ENCODE data around the gene ZSWIM4.

- TF ChIP-seq TARDBP (IDR thresholded peaks at IDR 0.05) (no peak), FOXM1 (IDR thresholded peaks at IDR 0.05; ENCODE audit: borderline replicate concordance) (no peak), ZNF384 (IDR thresholded peaks at IDR 0.05) (no peak), SP1 (IDR thresholded peaks at IDR 0.05) (no peak), FOXK2 (IDR thresholded peaks at IDR 0.05) (no peak), ELF4 (IDR thresholded peaks at IDR 0.05) (no peak), BHLHE40 (IDR thresholded peaks at IDR 0.05; ENCODE audit: borderline replicate concordance) (no peak), LEF1 (IDR thresholded peaks at IDR 0.05; ENCODE audit: borderline replicate concordance) (no peak), NFRKB (IDR thresholded peaks at IDR 0.05) (no peak), ARNT (IDR thresholded peaks at IDR 0.05) (no peak), PKNOX1 (IDR thresholded peaks at IDR 0.05) (no peak), HDGF (IDR thresholded peaks at IDR 0.05; ENCODE audit: borderline replicate concordance) (no peak), CTBP1 (IDR thresholded peaks at IDR 0.05; ENCODE audit: borderline replicate concordance) (no peak)
Measured at GRCh38 chr19:13765395-13766094, 29.7 kb upstream of the ZSWIM4 start.

Measured in HEK293T (cell line).